ENCODE data around the gene PDLIM3. TPM values are rescaled to one million over a fixed set of nuclear protein-coding genes. Genes with fewer than 3 reads are reported as not detected.
A peak's percentile ranks its signal among the peaks of the same experiment; 100 is the strongest.
"Not testable (repeated sequence)": the region's sequence is repeated elsewhere in the genome, so short reads cannot be mapped to it uniquely, and the experiment has no call there.

Gene PDLIM3
- total and polyA plus RNA-seq, 4 donors: 45.3 to 140 (median 90.3) TPM

DNA sequence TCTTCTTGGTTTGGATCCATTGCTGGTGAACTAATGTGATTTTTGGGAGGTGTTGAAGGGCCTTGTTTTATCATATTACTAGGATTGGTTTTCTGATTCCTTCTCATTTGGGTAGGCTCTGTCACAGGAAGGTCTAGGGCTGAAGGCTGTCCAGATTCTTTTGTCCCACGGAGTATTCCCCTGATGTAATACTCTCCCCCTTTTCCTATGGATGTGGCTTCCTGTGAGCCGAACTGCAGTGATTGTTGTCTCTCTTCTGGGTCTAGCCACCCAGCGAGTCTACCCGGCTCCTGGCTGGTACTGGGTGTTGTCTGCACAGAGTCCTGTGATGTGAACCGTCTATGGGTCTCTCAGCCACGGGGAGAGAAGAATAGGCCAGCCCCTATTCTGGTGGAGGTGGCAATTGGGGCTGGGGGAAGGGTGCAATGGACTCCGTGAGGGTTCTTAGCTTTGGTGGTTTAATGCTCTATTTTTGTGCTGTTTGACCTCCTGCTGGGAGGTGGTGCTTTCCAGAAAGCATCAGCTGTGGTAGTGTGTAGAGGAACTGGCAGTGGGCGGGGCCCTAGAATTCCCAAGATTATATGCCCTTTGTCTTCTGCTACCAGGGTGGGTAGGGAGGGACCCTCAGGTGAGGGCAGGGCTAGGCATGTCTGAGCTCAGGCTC is 24.1 kb upstream of the PDLIM3 start:
- H3K27me3 ChIP-seq (ENCODE audit: control insufficient read depth, insufficient read depth, low read length); H3K4me1 ChIP-seq (ENCODE audit: control insufficient read depth, insufficient read depth, low read length); H3K36me3 ChIP-seq (ENCODE audit: control insufficient read depth, insufficient read depth, low read length); H3K4me3 ChIP-seq (ENCODE audit: low read depth, low read length); H3K27ac ChIP-seq (ENCODE audit: low read depth, low read length); H3K9me3 ChIP-seq (ENCODE audit: control insufficient read depth, insufficient read depth, low read length); DNase-seq (ENCODE audit: low read depth in 4 of 6, low spot score in 6 of 6): not testable (repeated sequence)
- WGBS (ENCODE audit: insufficient coverage): 83% methylated on average over 8 of the region's 8 CpGs

DNA sequence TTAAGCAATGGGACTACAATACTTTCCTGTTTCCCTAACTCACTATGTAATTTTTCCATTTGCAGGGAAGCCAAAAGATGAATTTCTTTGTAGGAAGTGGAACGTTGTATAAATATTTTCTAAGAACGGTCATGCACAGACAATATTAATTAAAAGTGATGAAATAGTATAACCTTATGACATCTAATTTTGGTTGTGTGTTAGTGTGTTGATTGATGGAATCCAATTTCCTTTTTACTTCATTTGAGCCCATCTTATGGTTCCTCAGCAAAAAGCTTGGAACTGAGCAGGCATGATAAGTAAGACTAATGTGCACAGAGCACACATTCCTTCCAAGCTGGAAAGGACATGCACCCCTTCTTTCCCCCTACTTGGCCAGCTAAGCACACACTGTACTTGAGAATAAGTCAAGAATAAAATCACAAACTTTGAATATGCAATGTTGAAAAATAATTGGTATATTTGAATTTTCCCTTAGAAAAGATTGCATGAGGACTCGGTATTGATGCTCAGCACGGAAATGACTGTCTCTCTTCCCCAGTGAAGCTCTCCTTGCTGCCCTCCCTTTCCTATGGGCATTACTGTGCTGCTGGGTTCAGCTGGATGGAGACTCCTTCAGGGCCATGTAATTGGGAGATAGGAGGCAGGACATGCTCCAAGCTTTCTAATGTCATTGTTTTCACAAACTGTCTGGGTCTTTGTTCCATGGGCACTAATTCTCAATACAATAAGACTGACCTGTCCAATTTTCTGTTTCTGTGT is 19.2 kb upstream of the PDLIM3 start:
- H3K4me1 ChIP-seq (ENCODE audit: control insufficient read depth, insufficient read depth, low read length): no peaks in the 10 kb centered on the region
- DNase-seq (ENCODE audit: low read depth in 4 of 6, low spot score in 6 of 6): no peak
- H3K27me3 ChIP-seq (ENCODE audit: control insufficient read depth, insufficient read depth, low read length): no peaks in the 10 kb centered on the region
- WGBS (ENCODE audit: insufficient coverage): no CpG with 5 or more reads among the region's 4 CpGs
- H3K9me3 ChIP-seq (ENCODE audit: control insufficient read depth, insufficient read depth, low read length): peaks cover 2% of the 10 kb centered on the region
- no peak overlapping the region for H3K27ac ChIP-seq (ENCODE audit: low read depth, low read length)
- H3K36me3 ChIP-seq (ENCODE audit: control insufficient read depth, insufficient read depth, low read length): no peaks in the 10 kb centered on the region
- no peak overlapping the region for H3K4me3 ChIP-seq (ENCODE audit: low read depth, low read length)

DNA sequence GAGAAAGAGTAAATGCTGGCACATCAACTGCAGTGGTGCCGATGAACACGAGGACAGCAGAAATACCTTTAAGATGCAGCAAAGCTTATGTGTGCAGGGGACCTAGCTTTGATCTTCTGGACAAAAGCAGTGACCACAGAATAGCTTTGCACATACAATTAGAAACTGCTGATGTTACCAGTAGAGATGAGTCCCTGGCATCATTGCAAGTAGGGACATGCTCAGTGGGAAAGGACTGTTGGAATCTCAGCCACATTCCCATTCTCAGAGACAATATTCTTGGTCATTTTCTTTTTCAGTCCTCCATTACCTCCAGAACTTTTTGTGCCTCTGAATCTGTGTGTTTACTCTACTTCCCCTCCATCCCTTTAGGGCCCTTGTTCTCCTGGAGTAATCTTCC is 16.9 kb upstream of the PDLIM3 start:
- Histone ChIP-seq H3K36me3 (ENCODE audit: control insufficient read depth, insufficient read depth, low read length) (no peaks in the 10 kb centered on the region), H3K9me3 (ENCODE audit: control insufficient read depth, insufficient read depth, low read length) (no peaks in the 10 kb centered on the region), H3K4me1 (ENCODE audit: control insufficient read depth, insufficient read depth, low read length) (no peaks in the 10 kb centered on the region), H3K27me3 (ENCODE audit: control insufficient read depth, insufficient read depth, low read length) (no peaks in the 10 kb centered on the region), H3K4me3 (ENCODE audit: low read depth, low read length) (no peak overlapping the region), H3K27ac (ENCODE audit: low read depth, low read length) (no peak overlapping the region)
- DNase-seq (ENCODE audit: low read depth in 4 of 6, low spot score in 6 of 6): no peak
- WGBS (ENCODE audit: insufficient coverage): 93% methylated on average over 2 of the region's 2 CpGs

DNA sequence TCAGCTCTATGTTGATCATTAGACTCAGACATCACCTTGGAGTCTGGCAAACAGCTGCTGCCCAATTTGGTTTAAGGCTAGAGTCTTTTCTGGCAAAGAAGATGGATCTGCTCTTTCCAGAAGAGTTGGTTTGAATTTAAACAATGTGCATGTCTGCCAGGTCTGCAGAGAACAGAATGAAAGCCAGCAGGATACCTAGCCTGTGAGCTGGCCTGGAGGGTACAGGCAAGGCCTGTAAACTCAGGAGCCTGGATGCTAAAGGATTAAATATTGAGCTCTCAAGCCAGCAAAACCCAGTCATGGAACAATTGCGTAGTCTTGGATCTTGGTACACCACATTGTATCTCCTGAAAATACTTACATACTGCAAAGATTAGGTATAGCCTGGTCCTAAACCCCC is 15.6 kb upstream of the PDLIM3 start:
- no CpG with 5 or more reads among the region's 1 CpG for WGBS (ENCODE audit: insufficient coverage)
- Histone ChIP-seq H3K27ac (ENCODE audit: low read depth, low read length) (no peak overlapping the region), H3K9me3 (ENCODE audit: control insufficient read depth, insufficient read depth, low read length) (no peaks in the 10 kb centered on the region), H3K36me3 (ENCODE audit: control insufficient read depth, insufficient read depth, low read length) (no peaks in the 10 kb centered on the region), H3K4me3 (ENCODE audit: low read depth, low read length) (no peak overlapping the region), H3K27me3 (ENCODE audit: control insufficient read depth, insufficient read depth, low read length) (no peaks in the 10 kb centered on the region), H3K4me1 (ENCODE audit: control insufficient read depth, insufficient read depth, low read length) (no peaks in the 10 kb centered on the region)
- peak in 1 of 6 donors; percentile 17 for DNase-seq (ENCODE audit: low read depth in 4 of 6, low spot score in 6 of 6)

DNA sequence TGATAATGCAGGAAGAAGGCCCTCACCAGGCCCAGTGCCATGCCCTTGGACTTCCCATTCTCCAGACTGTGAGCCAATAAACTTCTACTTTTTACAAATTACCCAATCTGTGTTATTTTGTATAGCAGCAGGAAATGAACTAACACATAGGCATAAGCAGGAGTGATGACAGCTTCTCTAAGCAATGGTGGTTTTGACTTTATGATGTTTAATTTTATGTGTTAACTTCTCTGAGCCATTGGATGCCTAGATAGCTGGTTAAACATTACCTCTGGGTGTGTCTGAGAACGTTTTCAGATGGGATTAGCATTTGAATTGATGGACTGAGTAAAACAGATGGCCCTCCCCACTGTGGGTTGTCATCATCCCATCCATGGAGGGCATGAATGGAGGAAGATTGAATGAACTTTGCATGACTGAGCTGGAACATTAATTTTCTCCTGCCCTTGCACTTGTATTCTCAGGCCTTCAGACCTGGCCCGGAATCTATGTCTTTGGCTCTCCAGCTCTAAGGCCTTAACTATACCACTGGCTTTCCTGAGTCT is 13.9 kb upstream of the PDLIM3 start:
- Histone ChIP-seq H3K27ac (ENCODE audit: low read depth, low read length) (no peak overlapping the region), H3K4me3 (ENCODE audit: low read depth, low read length) (no peak overlapping the region), H3K9me3 (ENCODE audit: control insufficient read depth, insufficient read depth, low read length) (no peaks in the 10 kb centered on the region), H3K36me3 (ENCODE audit: control insufficient read depth, insufficient read depth, low read length) (no peaks in the 10 kb centered on the region), H3K4me1 (ENCODE audit: control insufficient read depth, insufficient read depth, low read length) (no peaks in the 10 kb centered on the region), H3K27me3 (ENCODE audit: control insufficient read depth, insufficient read depth, low read length) (no peaks in the 10 kb centered on the region)
- 46% methylated on average over 2 of the region's 2 CpGs for WGBS (ENCODE audit: insufficient coverage)
- DNase-seq (ENCODE audit: low read depth in 4 of 6, low spot score in 6 of 6): no peak

DNA sequence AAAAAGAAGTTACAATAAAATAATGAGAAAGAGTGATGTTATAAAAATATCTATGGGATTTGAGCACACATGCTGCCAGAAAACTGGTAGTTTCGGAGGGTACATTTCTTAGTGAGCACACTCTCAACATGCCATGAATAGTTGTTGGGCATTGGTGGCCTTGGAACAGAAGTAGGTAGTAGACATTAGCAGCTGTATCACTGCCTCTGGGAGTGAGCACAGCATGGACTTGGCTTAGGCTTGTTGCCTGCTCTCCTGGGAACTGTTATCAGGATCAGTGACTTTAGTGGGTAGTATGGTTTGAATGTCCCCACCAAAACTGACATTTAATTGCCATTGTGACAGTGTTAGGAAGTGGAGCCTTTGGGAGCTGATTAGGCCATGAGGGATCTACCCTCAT is 13.3 kb upstream of the PDLIM3 start:
- no peaks in the 10 kb centered on the region for H3K36me3 ChIP-seq (ENCODE audit: control insufficient read depth, insufficient read depth, low read length)
- H3K27me3 ChIP-seq (ENCODE audit: control insufficient read depth, insufficient read depth, low read length): no peaks in the 10 kb centered on the region
- H3K4me1 ChIP-seq (ENCODE audit: control insufficient read depth, insufficient read depth, low read length): no peaks in the 10 kb centered on the region
- H3K4me3 ChIP-seq (ENCODE audit: low read depth, low read length): no peak overlapping the region
- WGBS (ENCODE audit: insufficient coverage): 100% methylated on average over 1 of the region's 1 CpG
- no peak for DNase-seq (ENCODE audit: low read depth in 4 of 6, low spot score in 6 of 6)
- no peak overlapping the region for H3K27ac ChIP-seq (ENCODE audit: low read depth, low read length)
- H3K9me3 ChIP-seq (ENCODE audit: control insufficient read depth, insufficient read depth, low read length): no peaks in the 10 kb centered on the region

DNA sequence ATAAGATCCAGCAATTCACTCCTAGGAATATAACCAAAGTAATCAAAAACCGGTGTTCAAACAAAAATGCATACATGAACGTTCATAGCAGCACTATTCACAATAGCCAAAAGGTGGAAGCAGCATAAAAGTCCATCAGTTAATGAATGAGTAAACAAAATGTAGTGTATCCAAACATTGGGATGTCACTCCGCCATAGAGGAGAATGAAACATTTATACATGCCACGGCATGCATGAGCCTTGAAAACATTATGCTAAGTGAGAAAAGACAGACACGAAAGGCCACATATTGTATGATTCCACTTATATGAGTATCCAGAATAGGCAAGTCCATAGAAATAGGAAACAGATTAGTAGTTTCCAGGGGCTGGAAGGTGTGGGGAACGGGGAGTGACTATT is 11.0 kb upstream of the PDLIM3 start:
- 100% methylated on average over 1 of the region's 6 CpGs for whole genome bisulfite sequencing (ENCODE audit: insufficient coverage)
- Histone ChIP-seq H3K27ac (ENCODE audit: low read depth, low read length) (no peak overlapping the region), H3K4me3 (ENCODE audit: low read depth, low read length) (no peak overlapping the region), H3K4me1 (ENCODE audit: control insufficient read depth, insufficient read depth, low read length) (peaks cover 16% of the 10 kb centered on the region), H3K27me3 (ENCODE audit: control insufficient read depth, insufficient read depth, low read length) (no peaks in the 10 kb centered on the region), H3K9me3 (ENCODE audit: control insufficient read depth, insufficient read depth, low read length) (no peaks in the 10 kb centered on the region), H3K36me3 (ENCODE audit: control insufficient read depth, insufficient read depth, low read length) (no peaks in the 10 kb centered on the region)
- no peak for DNase-seq (ENCODE audit: low read depth in 4 of 6, low spot score in 6 of 6)

DNA sequence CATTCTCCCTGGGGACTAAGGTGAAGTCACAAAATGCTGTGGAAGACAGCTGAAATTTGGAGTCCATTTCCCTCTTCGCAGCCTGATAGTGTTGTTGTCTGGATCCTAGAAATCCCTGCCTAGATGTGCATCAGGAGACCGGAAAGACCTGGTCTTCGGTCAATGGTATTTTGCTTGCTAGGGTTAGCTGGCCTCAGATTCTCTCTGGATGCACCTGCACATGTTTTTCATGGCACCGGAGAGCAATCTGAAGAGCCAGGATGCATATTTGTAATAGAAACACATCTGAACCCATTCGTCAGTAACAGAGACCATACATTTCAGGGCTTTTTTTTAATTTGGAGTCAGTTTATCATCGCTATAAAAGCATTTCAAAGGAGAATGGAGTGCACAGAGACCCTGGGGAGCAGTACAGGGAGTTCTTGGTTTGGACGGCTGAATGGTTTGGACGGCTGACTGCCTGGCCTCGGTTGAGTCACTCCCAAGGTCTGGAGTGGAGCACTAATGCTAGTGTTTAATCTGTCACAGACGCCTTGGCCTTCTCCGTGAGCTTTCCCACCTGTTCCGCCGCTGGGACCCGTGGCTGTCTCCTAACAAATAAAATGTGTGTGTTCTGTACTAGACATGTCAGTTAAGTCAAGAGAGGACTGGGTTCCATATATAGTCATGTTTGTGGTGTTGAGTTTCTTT is 7.5 kb upstream of the PDLIM3 start:
- Histone ChIP-seq H3K27ac (ENCODE audit: low read depth, low read length) (peak overlapping the region; percentile 79), H3K9me3 (ENCODE audit: control insufficient read depth, insufficient read depth, low read length) (no peaks in the 10 kb centered on the region), H3K4me3 (ENCODE audit: low read depth, low read length) (no peak overlapping the region), H3K4me1 (ENCODE audit: control insufficient read depth, insufficient read depth, low read length) (peaks cover 23% of the 10 kb centered on the region), H3K27me3 (ENCODE audit: control insufficient read depth, insufficient read depth, low read length) (no peaks in the 10 kb centered on the region), H3K36me3 (ENCODE audit: control insufficient read depth, insufficient read depth, low read length) (no peaks in the 10 kb centered on the region)
- WGBS (ENCODE audit: insufficient coverage): 72% methylated on average over 7 of the region's 14 CpGs
- peak in 1 of 6 donors; percentile 2 for DNase-seq (ENCODE audit: low read depth in 4 of 6, low spot score in 6 of 6)

DNA sequence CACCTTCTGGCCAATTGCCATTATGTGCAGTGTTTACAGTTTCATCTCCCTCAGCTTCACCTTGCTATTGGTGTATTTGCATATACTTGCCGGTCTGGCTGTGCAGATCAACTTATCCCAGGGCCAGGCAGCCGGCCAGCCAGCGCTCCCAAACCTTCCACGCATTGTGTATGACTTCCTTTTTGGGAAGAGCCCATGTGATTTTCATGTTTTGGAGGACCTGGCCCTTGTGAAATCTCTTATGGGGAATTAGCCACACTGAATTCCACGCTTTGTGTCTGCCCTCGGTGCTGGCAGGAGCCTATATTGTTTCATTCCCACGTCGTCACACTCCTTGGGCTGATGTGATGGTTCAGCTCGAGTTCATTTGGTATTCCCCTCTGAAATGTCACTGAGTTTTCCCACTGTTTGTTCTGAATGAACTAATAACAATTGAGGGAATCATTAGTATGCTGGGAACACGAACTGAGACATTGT is 6.0 kb upstream of the PDLIM3 start:
- no peak overlapping the region for H3K4me3 ChIP-seq (ENCODE audit: low read depth, low read length)

More for the DNA sequence above, 6.0 kb upstream of the PDLIM3 start:
- Histone ChIP-seq H3K9me3 (ENCODE audit: control insufficient read depth, insufficient read depth, low read length) (no peaks in the 10 kb centered on the region), H3K27ac (ENCODE audit: low read depth, low read length) (peak overlapping the region; percentile 79), H3K36me3 (ENCODE audit: control insufficient read depth, insufficient read depth, low read length) (no peaks in the 10 kb centered on the region), H3K27me3 (ENCODE audit: control insufficient read depth, insufficient read depth, low read length) (peaks cover under 1% of the 10 kb centered on the region), H3K4me1 (ENCODE audit: control insufficient read depth, insufficient read depth, low read length) (peaks cover 23% of the 10 kb centered on the region)
- DNase-seq (ENCODE audit: low read depth in 4 of 6, low spot score in 6 of 6): peak in 5 of 6 donors; percentile 51 to 91 (median 73)
- 22% methylated on average over 6 of the region's 10 CpGs for WGBS (ENCODE audit: insufficient coverage)
